ENCODE data around the gene ANKHD1.

- no peak for TF ChIP-seq POLR2A (IDR thresholded peaks at IDR 0.05)
- TF ChIP-seq, protein P1, sequence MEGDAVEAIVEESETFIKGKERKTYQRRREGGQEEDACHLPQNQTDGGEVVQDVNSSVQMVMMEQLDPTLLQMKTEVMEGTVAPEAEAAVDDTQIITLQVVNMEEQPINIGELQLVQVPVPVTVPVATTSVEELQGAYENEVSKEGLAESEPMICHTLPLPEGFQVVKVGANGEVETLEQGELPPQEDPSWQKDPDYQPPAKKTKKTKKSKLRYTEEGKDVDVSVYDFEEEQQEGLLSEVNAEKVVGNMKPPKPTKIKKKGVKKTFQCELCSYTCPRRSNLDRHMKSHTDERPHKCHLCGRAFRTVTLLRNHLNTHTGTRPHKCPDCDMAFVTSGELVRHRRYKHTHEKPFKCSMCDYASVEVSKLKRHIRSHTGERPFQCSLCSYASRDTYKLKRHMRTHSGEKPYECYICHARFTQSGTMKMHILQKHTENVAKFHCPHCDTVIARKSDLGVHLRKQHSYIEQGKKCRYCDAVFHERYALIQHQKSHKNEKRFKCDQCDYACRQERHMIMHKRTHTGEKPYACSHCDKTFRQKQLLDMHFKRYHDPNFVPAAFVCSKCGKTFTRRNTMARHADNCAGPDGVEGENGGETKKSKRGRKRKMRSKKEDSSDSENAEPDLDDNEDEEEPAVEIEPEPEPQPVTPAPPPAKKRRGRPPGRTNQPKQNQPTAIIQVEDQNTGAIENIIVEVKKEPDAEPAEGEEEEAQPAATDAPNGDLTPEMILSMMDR (IDR thresholded peaks at IDR 0.05 in 8 of 11, conservative IDR thresholded peaks at IDR 0.05 in 3 of 11) = no peak
These were observed 44.5 kb upstream of the ANKHD1 start for GRCh38 chr5:140356853-140357725.
